Left colon (tissue), 2 donors: ENCODE measurements around the gene RANBP3. TPM values are rescaled to one million over a fixed set of nuclear protein-coding genes. Genes with fewer than 3 reads are reported as not detected.
A peak's percentile ranks its signal among the peaks of the same experiment; 100 is the strongest.
"Not testable (repeated sequence)": the region's sequence is repeated elsewhere in the genome, so short reads cannot be mapped to it uniquely, and the experiment has no call there.

Source experiments
- ATAC-seq: fragments of 200-7000 bp; cut with Tn5 transposase; one replicate; pipeline ENCODE4 v1.9.1; 2020; ENCODE audit warnings: mild to moderate bottlenecking, moderate library complexity
- DNase-seq, 2 donors: peaks; one replicate each; pipeline ENCODE4 v3.0.0-alpha.2; 2020
- intact Hi-C, 2 donors: fragments of 100-400 bp; cut with DNase I in 1 of 2; cut with micrococcal nuclease in 1 of 2; formaldehyde crosslinking; loops; one replicate each; pipeline versions ENCODE4 v1.11.2 to v1.14.0; 2022; cut with DNase I, micrococcal nuclease
- total RNA-seq, 2 donors: library from RNA; stranded (reverse); fragmentation: NEBNext Ultra II Directional; extraction: Animal tissue kit (Norgen Biotek cat#: 25700); gene quantifications; one replicate each; pipeline ENCODE4 v1.2.1, GENCODE V29; 2021
- donor health status: DM: no; HTN: no; CAD: no.
- donor health status: DM: yes; HTN: yes; CAD: no.

The RANBP3 gene
- total RNA-seq, 2 donors from 2014 or later = 44.2 to 50.3 TPM

- intact Hi-C loops = no loop called here
- DNase-seq (no peak), ATAC-seq (no peak)
Measured at GRCh38 chr19:5990289-5990797, 12.4 kb upstream of the RANBP3 start.

- ATAC-seq = no peak
- intact Hi-C loops = no loop called here
- DNase-seq = no peak
Measured at GRCh38 chr19:5989388-5990074, 11.6 kb upstream of the RANBP3 start.

GRCh38 chr19:5988517-5989387 lies 10.8 kb upstream of the RANBP3 start:
- ATAC-seq (no peak), DNase-seq (no peak)
- intact Hi-C loops = no loop called here

- peak; percentile 88 for ATAC-seq
- intact Hi-C loops = no loop called here
- DNase-seq = peak; percentile 72 to 78
Measured at GRCh38 chr19:5987077-5987818, 9.3 kb upstream of the RANBP3 start.

GRCh38 chr19:5985837-5986236 lies 7.9 kb upstream of the RANBP3 start:
- intact Hi-C loops, DNase-seq, ATAC-seq: not testable (repeated sequence)

GRCh38 chr19:5985098-5985783 lies 7.3 kb upstream of the RANBP3 start:
- ATAC-seq = no peak
- DNase-seq = no peak
- intact Hi-C loops = no loop called here

GRCh38 chr19:5984600-5984999 lies 6.7 kb upstream of the RANBP3 start:
- DNase-seq = no peak
- intact Hi-C loops = no loop called here
- no peak for ATAC-seq

GRCh38 chr19:5983367-5983955 lies 5.5 kb upstream of the RANBP3 start:
- DNase-seq (no peak), ATAC-seq (no peak)
- intact Hi-C loops = no loop called here

- DNase-seq (peak in 1 of 2 donors; percentile 56), ATAC-seq (no peak)
- intact Hi-C loops = no loop called here
Measured at GRCh38 chr19:5978606-5979552, 939 bp upstream of the RANBP3 start.

- DNase-seq (no peak), ATAC-seq (peak; percentile 29)
- intact Hi-C loops = no loop called here
Measured at GRCh38 chr19:5977222-5977784, 637 bp downstream of the RANBP3 start.

- no peak for ATAC-seq
- intact Hi-C loops = no loop called here
- no peak for DNase-seq
Measured at GRCh38 chr19:5976768-5977167, 1.2 kb downstream of the RANBP3 start.

- intact Hi-C loops = no loop called here
- ATAC-seq (no peak), DNase-seq (no peak)
Measured at GRCh38 chr19:5975388-5975728, 2.6 kb downstream of the RANBP3 start.

- intact Hi-C loops = no loop called here
- DNase-seq (no peak), ATAC-seq (peak; percentile 44)
Measured at GRCh38 chr19:5974721-5975387, 3.1 kb downstream of the RANBP3 start.

- ATAC-seq = no peak
- intact Hi-C loops = no loop called here
- no peak for DNase-seq
Measured at GRCh38 chr19:5973867-5974635, 3.9 kb downstream of the RANBP3 start.

- intact Hi-C loops = no loop called here
- DNase-seq (no peak), ATAC-seq (no peak)
Measured at GRCh38 chr19:5973376-5973775, 4.6 kb downstream of the RANBP3 start.

- intact Hi-C loops = no loop called here
- DNase-seq = no peak
- ATAC-seq = no peak
Measured at GRCh38 chr19:5972355-5972731, 5.6 kb downstream of the RANBP3 start.
